Spinal cord (tissue), 10 donors: Measurements from ENCODE around the gene ADAM12. TPM values are rescaled to one million over a fixed set of nuclear protein-coding genes. Genes with fewer than 3 reads are reported as not detected.
A peak's percentile ranks its signal among the peaks of the same experiment; 100 is the strongest.
"Not testable (repeated sequence)": the region's sequence is repeated elsewhere in the genome, so short reads cannot be mapped to it uniquely, and the experiment has no call there.

ENCODE experiments used
- DNase-seq, 6 donors: peaks; one replicate each; pipeline versions ENCODE4 v3.0.0 to v3.0.0-alpha.2; 2013 to 2015; ENCODE audit warnings: low spot score in 6 of 6, low read depth in 4 of 6
- H3K27ac ChIP-seq: one replicate; pipeline ENCODE4 v1.5.1; 2013; ENCODE audit warnings: low read depth, low read length, control low read depth
- H3K27me3 ChIP-seq: one replicate; pipeline ENCODE4 v1.6.1; 2013; ENCODE audit warnings: low read length; ENCODE audit not compliant: control insufficient read depth, insufficient read depth
- H3K36me3 ChIP-seq: one replicate; pipeline ENCODE4 v1.6.1; 2013; ENCODE audit warnings: low read length; ENCODE audit not compliant: control insufficient read depth, insufficient read depth
- H3K4me1 ChIP-seq: one replicate; pipeline ENCODE4 v1.6.1; 2013; ENCODE audit warnings: low read length; ENCODE audit not compliant: control insufficient read depth, insufficient read depth
- H3K4me3 ChIP-seq: one replicate; pipeline ENCODE4 v1.5.1; 2013; ENCODE audit warnings: low read depth, low read length, control low read depth
- H3K9me3 ChIP-seq: one replicate; pipeline ENCODE4 v1.6.1; 2013; ENCODE audit warnings: low read length; ENCODE audit not compliant: control insufficient read depth, insufficient read depth
- WGBS: methylation state at CpG from one replicate; pipeline ENCODE4 v1.1.5; 2013; ENCODE audit warnings: missing lambda C conversion rate; ENCODE audit not compliant: insufficient coverage; 5-methylcytosine and 5-hydroxymethylcytosine counted together
- polyA plus RNA-seq, 2 donors: library from polyadenylated mRNA; unstranded; fragments of 120-200 nt; gene quantifications; one replicate each; pipeline ENCODE4 v1.2.1, GENCODE V29; 2013; ENCODE audit not compliant: insufficient read length in 2 of 2
- total RNA-seq, 2 donors: library from RNA; depleted of rRNA in 1 of 2; stranded (reverse); fragments of 120-200 nt in 1 of 2; fragments of >200 nt in 1 of 2; gene quantifications; one replicate each; pipeline versions ENCODE4 v1.2.3 to v1.2.4, GENCODE V29; 2013 to 2014
- donor health status: healthy.

Gene ADAM12
- total and polyA plus RNA-seq, 4 donors = 9.8 to 81.5 (median 23.6) TPM

- no peak for DNase-seq
- Histone ChIP-seq H3K27me3 (peaks cover 4% of the 10 kb centered on the region), H3K27ac (no peak overlapping the region), H3K4me3 (no peak overlapping the region), H3K4me1 (peaks cover 20% of the 10 kb centered on the region), H3K9me3 (no peaks in the 10 kb centered on the region), H3K36me3 (no peaks in the 10 kb centered on the region)
- no CpG with 5 or more reads among the region's 4 CpGs for WGBS
These were observed 4.8 kb upstream of the ADAM12 start for GRCh38 chr10:126393076-126393475.

DNA sequence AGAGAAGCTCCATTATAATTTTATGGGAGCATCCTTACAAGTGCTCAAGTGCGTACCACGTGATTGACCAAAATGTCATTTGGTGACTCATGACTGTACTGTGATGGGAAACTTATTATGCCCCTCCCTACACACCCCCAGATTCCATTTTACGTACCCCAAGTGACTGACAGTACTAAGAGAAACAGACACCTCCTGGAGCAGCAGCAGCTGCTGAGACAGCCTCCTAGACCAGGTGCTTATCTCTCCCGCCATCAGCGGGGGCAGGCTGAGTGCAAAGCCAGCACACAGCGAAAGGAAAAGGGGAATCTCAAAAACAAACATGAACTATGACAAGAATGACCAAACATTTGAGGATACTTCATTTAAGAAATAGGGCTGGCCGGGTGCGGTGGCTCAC lies 4.2 kb upstream of the ADAM12 start:
- H3K27ac ChIP-seq = no peak overlapping the region
- peaks cover 5% of the 10 kb centered on the region for H3K27me3 ChIP-seq
- H3K4me1 ChIP-seq = peaks cover 21% of the 10 kb centered on the region
- H3K9me3 ChIP-seq = no peaks in the 10 kb centered on the region
- H3K36me3 ChIP-seq = no peaks in the 10 kb centered on the region
- no peak overlapping the region for H3K4me3 ChIP-seq
- WGBS = 100% methylated on average over 5 of the region's 8 CpGs
- no peak for DNase-seq

DNA sequence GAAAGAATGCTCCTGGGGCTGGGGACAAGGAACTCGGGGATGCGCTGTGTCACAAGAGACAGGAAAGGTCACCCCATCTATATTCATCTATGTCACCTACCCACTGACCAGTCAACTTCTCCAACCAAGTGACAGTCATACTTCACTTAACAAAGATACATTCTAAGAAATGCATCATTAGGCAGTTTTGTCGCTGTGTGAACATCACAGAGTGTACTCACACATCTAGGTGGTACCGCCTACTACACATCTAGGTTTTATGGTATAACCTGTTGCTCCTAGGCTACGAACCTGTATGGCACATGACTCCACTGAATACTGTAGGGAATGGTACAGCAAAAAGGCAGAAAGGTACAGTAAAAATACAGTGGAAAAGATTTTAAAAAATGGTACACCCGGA lies 3.8 kb upstream of the ADAM12 start:
- Histone ChIP-seq H3K4me1 (peaks cover 25% of the 10 kb centered on the region), H3K27me3 (peaks cover 9% of the 10 kb centered on the region), H3K27ac (no peak overlapping the region), H3K36me3 (no peaks in the 10 kb centered on the region), H3K4me3 (no peak overlapping the region), H3K9me3 (no peaks in the 10 kb centered on the region)
- no peak for DNase-seq
- 50% methylated on average over 2 of the region's 6 CpGs for WGBS

DNA sequence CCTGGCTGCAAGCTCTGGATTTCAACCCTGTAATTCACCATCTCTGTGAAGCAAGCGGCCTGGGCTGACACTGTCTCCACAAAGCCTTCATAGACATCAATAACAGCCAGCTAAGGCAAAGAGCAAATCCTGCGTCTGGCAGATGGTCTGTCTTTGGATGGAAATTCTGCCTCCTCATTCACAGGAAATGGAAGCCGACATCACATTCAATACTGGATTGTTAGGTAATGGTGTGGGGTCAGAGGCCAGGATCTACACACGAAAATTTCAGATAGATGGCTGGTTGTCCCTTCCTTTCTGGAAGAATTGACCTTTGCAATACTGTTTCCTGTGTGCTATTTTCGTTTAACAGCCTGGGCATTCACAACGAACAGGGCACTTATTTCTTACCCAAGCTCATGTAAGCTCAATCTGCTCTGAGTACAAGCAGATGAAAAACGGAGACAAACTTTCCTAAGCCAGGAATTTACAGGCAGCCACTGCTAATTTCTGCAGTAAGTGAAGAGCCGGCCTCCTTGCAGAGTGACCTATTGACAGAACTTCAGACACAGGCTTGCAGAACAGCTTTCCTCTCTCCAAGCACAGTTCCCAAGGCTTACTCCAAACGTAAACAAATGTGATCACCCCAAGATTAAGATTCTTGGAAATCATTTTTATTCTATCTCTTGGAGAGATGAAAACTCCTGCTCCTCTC lies 3.1 kb upstream of the ADAM12 start:
- Histone ChIP-seq H3K36me3 (no peaks in the 10 kb centered on the region), H3K9me3 (no peaks in the 10 kb centered on the region), H3K4me3 (no peak overlapping the region), H3K4me1 (peaks cover 25% of the 10 kb centered on the region), H3K27ac (peak overlapping the region; percentile 42), H3K27me3 (peaks cover 10% of the 10 kb centered on the region)
- peak in 2 of 6 donors; percentile 71 to 75 for DNase-seq
- WGBS = 47% methylated on average over 5 of the region's 9 CpGs

DNA sequence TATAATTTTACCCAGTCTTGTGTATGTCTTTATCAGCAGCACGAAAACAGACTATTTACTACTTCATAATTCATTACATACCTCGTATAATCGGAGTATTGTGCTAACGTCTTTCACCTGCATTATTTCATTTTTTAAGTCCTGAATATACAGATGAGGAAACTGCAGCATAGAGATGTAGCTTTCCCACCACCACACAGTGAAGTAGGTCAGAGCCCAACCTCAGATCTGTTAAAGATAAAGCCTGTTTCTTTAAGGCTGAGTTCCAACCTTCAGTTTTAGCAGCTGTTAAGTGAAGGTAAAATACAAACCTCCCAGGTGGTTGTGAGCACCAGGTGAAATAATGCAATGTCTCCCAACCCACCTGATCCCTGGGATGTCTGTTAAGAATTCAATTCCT lies 2.0 kb upstream of the ADAM12 start:
- no peaks in the 10 kb centered on the region for H3K9me3 ChIP-seq
- H3K27ac ChIP-seq = no peak overlapping the region
- 81% methylated on average over 4 of the region's 4 CpGs for WGBS

GRCh38 chr10:126387041-126387921 lies 996 bp downstream of the ADAM12 start:
- Histone ChIP-seq H3K9me3 (no peaks in the 10 kb centered on the region), H3K27me3 (peaks cover 13% of the 10 kb centered on the region), H3K4me1 (peaks cover 20% of the 10 kb centered on the region), H3K36me3 (no peaks in the 10 kb centered on the region), H3K4me3 (peak overlapping the region; percentile 52), H3K27ac (no peak overlapping the region)
- under 1% methylated on average over 50 of the region's 50 CpGs for WGBS
- peak in 5 of 6 donors; percentile 38 to 89 (median 66) for DNase-seq

More for the DNA sequence above, 2.0 kb upstream of the ADAM12 start:
- H3K4me3 ChIP-seq = no peak overlapping the region
- peaks cover 13% of the 10 kb centered on the region for H3K27me3 ChIP-seq
- no peak for DNase-seq
- H3K36me3 ChIP-seq = no peaks in the 10 kb centered on the region
- peaks cover 23% of the 10 kb centered on the region for H3K4me1 ChIP-seq

- Histone ChIP-seq H3K36me3 (no peaks in the 10 kb centered on the region), H3K9me3 (no peaks in the 10 kb centered on the region), H3K4me3 (no peak overlapping the region), H3K27ac (no peak overlapping the region), H3K4me1 (peaks cover 14% of the 10 kb centered on the region), H3K27me3 (peaks cover 13% of the 10 kb centered on the region)
- no peak for DNase-seq
- WGBS = 95% methylated on average over 2 of the region's 5 CpGs
These were observed 3.9 kb downstream of the ADAM12 start for GRCh38 chr10:126384269-126384873.

DNA sequence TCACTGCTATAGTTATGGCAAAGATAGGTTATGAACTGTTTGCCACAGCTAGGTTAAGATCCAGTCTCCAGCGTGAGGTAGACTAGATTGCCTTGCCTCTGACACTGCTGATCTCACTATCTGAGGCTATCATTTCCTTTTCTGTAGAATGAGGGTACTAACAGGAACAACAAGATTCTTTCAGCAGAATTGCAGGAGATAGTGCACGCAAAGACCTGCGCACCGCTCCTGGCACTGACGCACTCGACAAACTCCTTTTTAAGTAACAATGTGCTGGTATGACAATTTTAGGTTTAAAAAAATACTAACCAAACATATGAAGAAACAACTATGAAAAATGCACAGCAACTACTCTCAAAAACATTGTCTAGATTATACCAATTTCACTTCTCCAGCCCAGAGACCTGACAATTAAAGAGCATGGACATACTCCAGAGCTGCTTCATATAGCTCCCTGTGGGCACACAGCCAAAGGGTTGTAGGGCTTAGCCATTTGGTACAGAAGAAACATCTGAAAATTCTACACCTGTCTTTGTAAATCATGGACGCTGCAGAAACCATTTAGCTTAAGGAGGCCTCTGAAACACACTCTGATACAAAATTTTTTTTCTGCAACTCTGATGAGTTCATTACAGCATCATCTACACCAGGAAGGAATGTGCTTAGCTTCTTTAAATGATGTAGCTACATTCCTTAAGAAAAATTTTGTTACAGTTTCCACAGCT lies 7.8 kb downstream of the ADAM12 start:
- Histone ChIP-seq H3K36me3 (no peaks in the 10 kb centered on the region), H3K27me3 (no peaks in the 10 kb centered on the region), H3K4me1 (no peaks in the 10 kb centered on the region), H3K9me3 (no peaks in the 10 kb centered on the region), H3K4me3 (no peak overlapping the region), H3K27ac (no peak overlapping the region)
- 86% methylated on average over 1 of the region's 7 CpGs for WGBS
- DNase-seq = no peak

GRCh38 chr10:126379166-126379565 lies 9.1 kb downstream of the ADAM12 start:
- H3K27ac ChIP-seq, H3K4me1 ChIP-seq, H3K27me3 ChIP-seq, H3K9me3 ChIP-seq, H3K4me3 ChIP-seq, DNase-seq, H3K36me3 ChIP-seq: not testable (repeated sequence)
- no CpG with 5 or more reads among the region's 3 CpGs for whole genome bisulfite sequencing
